ENCODE results near the gene DDN. TPM values are rescaled to one million over a fixed set of nuclear protein-coding genes. Genes with fewer than 3 reads are reported as not detected.

The DDN gene
- total RNA-seq, 2 experiments from 2014 or later, result 0.10 to 0.17 TPM

- peaks cover 3% of the 10 kb centered on the region for H3K4me1 Mint-ChIP-seq
- H3K9me3 Mint-ChIP-seq, result no peaks in the 10 kb centered on the region
- POLR2A ChIA-PET, result no interaction called here
- no peak for DNase-seq
- CTCF ChIA-PET, result interaction anchor here (0.5 to 2.6 kb wide), 7 partner anchors 8 to 285 kb away, joined by 3 to 11 read pairs (median 4); no protein-coding TSS in a partner anchor
- no peak overlapping the region for H3K4me3 Mint-ChIP-seq
- peaks cover 35% of the 10 kb centered on the region for H3K36me3 Mint-ChIP-seq (ENCODE audit: low read depth)
- no peaks in the 10 kb centered on the region for H3K27me3 Mint-ChIP-seq
- H3K27ac Mint-ChIP-seq, result no peak overlapping the region
Measured at GRCh38 chr12:49028666-49029275, 29.6 kb upstream of the DDN start.

GRCh38 chr12:49027846-49028555, 28.8 kb upstream of the DDN start:
- H3K27me3 Mint-ChIP-seq, result no peaks in the 10 kb centered on the region
- peaks cover 3% of the 10 kb centered on the region for H3K4me1 Mint-ChIP-seq
- CTCF ChIA-PET, result interaction anchor here (1.0 to 2.0 kb wide), 3 partner anchors 9 to 31 kb away, joined by 4 to 5 read pairs (median 5); no protein-coding TSS in a partner anchor

GRCh38 chr12:49026678-49027480, 27.7 kb upstream of the DDN start:
- Mint-ChIP-seq H3K27ac (no peak overlapping the region), H3K4me3 (no peak overlapping the region), H3K4me1 (peaks cover 3% of the 10 kb centered on the region), H3K9me3 (no peaks in the 10 kb centered on the region), H3K36me3 (ENCODE audit: low read depth) (peaks cover 43% of the 10 kb centered on the region), H3K27me3 (no peaks in the 10 kb centered on the region)
- ChIA-PET CTCF (interaction anchor here (1.1 to 1.5 kb wide), 2 partner anchors 16 to 39 kb away, joined by 3 read pairs; no protein-coding TSS in a partner anchor), POLR2A (no interaction called here)
- DNase-seq, result no peak

More at GRCh38 chr12:49027846-49028555, 28.8 kb upstream of the DDN start:
- Mint-ChIP-seq H3K4me3 (no peak overlapping the region), H3K27ac (no peak overlapping the region), H3K36me3 (ENCODE audit: low read depth) (peaks cover 39% of the 10 kb centered on the region), H3K9me3 (no peaks in the 10 kb centered on the region)
- POLR2A ChIA-PET, result no interaction called here
- no peak for DNase-seq

GRCh38 chr12:49026101-49026500, 26.9 kb upstream of the DDN start:
- DNase-seq, result no peak
- H3K4me3 Mint-ChIP-seq, result no peak overlapping the region
- no peaks in the 10 kb centered on the region for H3K27me3 Mint-ChIP-seq
- no peak overlapping the region for H3K27ac Mint-ChIP-seq
- ChIA-PET CTCF (interaction anchor here (1.1 to 1.5 kb wide), 3 partner anchors 17 to 38 kb away, joined by 3 read pairs; no protein-coding TSS in a partner anchor), POLR2A (no interaction called here)
- no peaks in the 10 kb centered on the region for H3K9me3 Mint-ChIP-seq
- H3K4me1 Mint-ChIP-seq, result peaks cover 3% of the 10 kb centered on the region
- H3K36me3 Mint-ChIP-seq (ENCODE audit: low read depth), result peaks cover 44% of the 10 kb centered on the region

GRCh38 chr12:49025463-49025862, 26.3 kb upstream of the DDN start:
- Mint-ChIP-seq H3K4me1 (peaks cover 3% of the 10 kb centered on the region), H3K36me3 (ENCODE audit: low read depth) (peaks cover 44% of the 10 kb centered on the region), H3K27me3 (no peaks in the 10 kb centered on the region), H3K27ac (peak overlapping the region; percentile 73), H3K4me3 (no peak overlapping the region), H3K9me3 (no peaks in the 10 kb centered on the region)
- DNase-seq, result no peak
- POLR2A ChIA-PET, result no interaction called here
- CTCF ChIA-PET, result interaction anchor here (1.1 to 1.2 kb wide), 3 partner anchors 30 to 264 kb away, joined by 3 to 4 read pairs (median 3); no protein-coding TSS in a partner anchor

GRCh38 chr12:49024543-49024942, 25.4 kb upstream of the DDN start:
- POLR2A ChIA-PET, result no interaction called here
- peaks cover 40% of the 10 kb centered on the region for H3K36me3 Mint-ChIP-seq (ENCODE audit: low read depth)
- H3K27me3 Mint-ChIP-seq, result no peaks in the 10 kb centered on the region
- no peak overlapping the region for H3K27ac Mint-ChIP-seq
- no peaks in the 10 kb centered on the region for H3K9me3 Mint-ChIP-seq
- H3K4me3 Mint-ChIP-seq, result no peak overlapping the region
- CTCF ChIA-PET, result interaction anchor here (0.9 to 1.8 kb wide), 5 partner anchors 12 to 265 kb away, joined by 3 to 7 read pairs (median 4); no protein-coding TSS in a partner anchor
- H3K4me1 Mint-ChIP-seq, result peaks cover 5% of the 10 kb centered on the region
- DNase-seq, result no peak

- Mint-ChIP-seq H3K4me3 (no peak overlapping the region), H3K4me1 (peaks cover 11% of the 10 kb centered on the region), H3K9me3 (no peaks in the 10 kb centered on the region), H3K36me3 (ENCODE audit: low read depth) (peaks cover 40% of the 10 kb centered on the region), H3K27ac (peak overlapping the region; percentile 46), H3K27me3 (no peaks in the 10 kb centered on the region)
- ChIA-PET POLR2A (no interaction called here), CTCF (interaction anchor here (0.9 to 1.8 kb wide), 3 partner anchors 13 to 36 kb away, joined by 3 to 7 read pairs (median 5); no protein-coding TSS in a partner anchor)
- no peak for DNase-seq
Measured at GRCh38 chr12:49023812-49024211, 24.6 kb upstream of the DDN start.

GRCh38 chr12:49022558-49023178, 23.5 kb upstream of the DDN start:
- H3K4me3 Mint-ChIP-seq, result no peak overlapping the region
- peak overlapping the region; percentile 4 for H3K27ac Mint-ChIP-seq
- peaks cover 16% of the 10 kb centered on the region for H3K4me1 Mint-ChIP-seq
- ChIA-PET POLR2A (no interaction called here), CTCF (interaction anchor here (0.5 to 1.8 kb wide), 5 partner anchors 10 to 169 kb away, joined by 3 to 7 read pairs (median 3); no protein-coding TSS in a partner anchor)
- no peak for DNase-seq
- no peaks in the 10 kb centered on the region for H3K27me3 Mint-ChIP-seq
- no peaks in the 10 kb centered on the region for H3K9me3 Mint-ChIP-seq
- H3K36me3 Mint-ChIP-seq (ENCODE audit: low read depth), result peaks cover 36% of the 10 kb centered on the region

GRCh38 chr12:49021292-49021915, 22.2 kb upstream of the DDN start:
- POLR2A ChIA-PET, result no interaction called here
- H3K27me3 Mint-ChIP-seq, result no peaks in the 10 kb centered on the region
- H3K9me3 Mint-ChIP-seq, result no peaks in the 10 kb centered on the region
- peaks cover 37% of the 10 kb centered on the region for H3K36me3 Mint-ChIP-seq (ENCODE audit: low read depth)
- CTCF ChIA-PET, result interaction anchor here (1.3 to 3.0 kb wide), 4 partner anchors 21 to 110 kb away, joined by 3 to 17 read pairs (median 6); partner anchors contain the start of genes DDN and TUBA1B
- no peak overlapping the region for H3K4me3 Mint-ChIP-seq
- no peak for DNase-seq
- peaks cover 29% of the 10 kb centered on the region for H3K4me1 Mint-ChIP-seq
- no peak overlapping the region for H3K27ac Mint-ChIP-seq

GRCh38 chr12:49020441-49020840, 21.3 kb upstream of the DDN start:
- ChIA-PET CTCF (interaction anchor here (0.7 to 3.0 kb wide), 15 partner anchors 9 to 111 kb away, joined by 3 to 17 read pairs (median 4); partner anchors contain the start of genes DDN, FKBP11, RHEBL1 and TUBA1B), POLR2A (no interaction called here)
- H3K4me1 Mint-ChIP-seq, result peaks cover 36% of the 10 kb centered on the region
- H3K36me3 Mint-ChIP-seq (ENCODE audit: low read depth), result peaks cover 39% of the 10 kb centered on the region
- H3K9me3 Mint-ChIP-seq, result no peaks in the 10 kb centered on the region
- DNase-seq, result no peak
- H3K27me3 Mint-ChIP-seq, result no peaks in the 10 kb centered on the region
- no peak overlapping the region for H3K4me3 Mint-ChIP-seq
- no peak overlapping the region for H3K27ac Mint-ChIP-seq

GRCh38 chr12:49019443-49020324, 20.5 kb upstream of the DDN start:
- Mint-ChIP-seq H3K27me3 (no peaks in the 10 kb centered on the region), H3K9me3 (no peaks in the 10 kb centered on the region), H3K4me3 (peak overlapping the region; percentile 95), H3K36me3 (ENCODE audit: low read depth) (peaks cover 35% of the 10 kb centered on the region), H3K4me1 (peaks cover 40% of the 10 kb centered on the region), H3K27ac (peak overlapping the region; percentile 99)
- peak; percentile 54 for DNase-seq
- ChIA-PET CTCF (interaction anchor here (0.5 to 3.0 kb wide), 19 partner anchors 10 to 270 kb away, joined by 3 to 17 read pairs (median 4); partner anchors contain the start of genes DDN, FKBP11, RHEBL1 and TUBA1B), POLR2A (no interaction called here)
